GM23338 (cell line): Measurements from ENCODE around the gene WNK1.

Experiments
- CREB1 ChIP-seq: fragments of 250-450 bp; sonication (Bioruptor Pico); IDR thresholded peaks from 2 replicates; pipeline ENCODE4 v1.5.0; 2020; ENCODE audit warnings: low read depth, mild to moderate bottlenecking, moderate library complexity
- CTCF ChIP-seq, 2 experiments: fragments of 200-600 bp in 1 of 2; sonication (generic) in 1 of 2; conservative IDR thresholded peaks; 2 replicates each; pipeline versions ENCODE4 v1.5.1 to v1.6.1; 2016 to 2017; ENCODE audit warnings: antibody characterized with exemption in 2 of 2, low read depth in 2 of 2, mild to moderate bottlenecking in 2 of 2, moderate library complexity in 1 of 2
- EZH2 ChIP-seq: fragments of 200-600 bp; sonication (generic); IDR thresholded peaks from one replicate; pipeline ENCODE4 v1.8.0; 2017; ENCODE audit warnings: antibody characterized with exemption, mild to moderate bottlenecking, low read depth; ENCODE audit not compliant: unreplicated experiment
- EZH2phosphoT487 ChIP-seq: fragments of 200-600 bp; sonication (generic); IDR thresholded peaks from one replicate; pipeline ENCODE4 v1.8.1; 2018; ENCODE audit warnings: antibody characterized with exemption; ENCODE audit not compliant: unreplicated experiment
- JUNB ChIP-seq: IDR thresholded peaks from one replicate; pipeline ENCODE4 v1.6.1; 2016; ENCODE audit warnings: antibody characterized with exemption; ENCODE audit not compliant: unreplicated experiment
- NANOG ChIP-seq: IDR thresholded peaks from 2 replicates; pipeline ENCODE4 v1.6.1; 2016; ENCODE audit warnings: antibody characterized with exemption, borderline replicate concordance
- POLR2AphosphoS5 ChIP-seq: IDR thresholded peaks from 2 replicates; pipeline ENCODE4 v1.6.1; 2016; ENCODE audit warnings: antibody characterized with exemption, low read depth
- STAT1 ChIP-seq: IDR thresholded peaks from one replicate; pipeline ENCODE4 v1.6.1; 2016; ENCODE audit warnings: antibody characterized with exemption; ENCODE audit not compliant: unreplicated experiment
- ZNF114 ChIP-seq: fragments of 250-450 bp; sonication (Bioruptor Pico); IDR thresholded peaks from 2 replicates; pipeline ENCODE4 v1.5.0; 2020; ENCODE audit warnings: mild to moderate bottlenecking, moderate library complexity
- ZNF331 ChIP-seq: fragments of 250-450 bp; sonication (Bioruptor Pico); IDR thresholded peaks from 2 replicates; pipeline ENCODE4 v1.5.0; 2020; ENCODE audit warnings: low read depth, mild to moderate bottlenecking, moderate library complexity
- TF ChIP-seq, protein P1 (sequence below): IDR thresholded peaks from 2 replicates; pipeline ENCODE4 v1.6.1; 2016; ENCODE audit warnings: antibody characterized with exemption
- TF ChIP-seq, protein P2 (sequence below): IDR thresholded peaks from one replicate; pipeline ENCODE4 v1.6.1; 2018; ENCODE audit warnings: antibody characterized with exemption; ENCODE audit not compliant: unreplicated experiment
- TF ChIP-seq, protein P3 (sequence below): fragments of 250-450 bp; sonication (Bioruptor Pico); IDR thresholded peaks from 2 replicates; pipeline ENCODE4 v1.5.0; 2020; ENCODE audit warnings: mild to moderate bottlenecking, moderate library complexity

DNA sequence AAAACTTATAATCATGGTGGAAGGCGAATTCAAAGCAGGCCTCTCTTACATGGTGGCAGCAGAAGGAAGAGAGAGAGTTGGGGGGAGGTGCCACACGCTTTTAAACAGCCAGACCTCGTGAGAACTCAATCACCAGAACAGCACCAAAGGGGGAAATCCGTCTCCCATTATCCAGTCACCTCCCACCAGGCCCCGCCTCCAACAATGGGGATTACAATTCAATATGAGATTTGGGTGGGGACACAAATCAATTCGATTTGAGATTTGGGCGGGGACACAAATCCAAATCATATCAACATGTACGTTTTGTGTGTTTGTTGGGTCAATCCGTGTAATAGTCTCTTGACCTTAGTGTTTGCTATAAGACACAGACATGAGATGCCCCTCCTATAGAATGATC, 21.8 kb upstream of the WNK1 start:
- no peak for TF ChIP-seq POLR2AphosphoS5
- no peak for TF ChIP-seq CTCF (conservative IDR thresholded peaks at IDR 0.05; ENCODE audit: low read depth in 2 of 2)
- TF ChIP-seq, protein P1, sequence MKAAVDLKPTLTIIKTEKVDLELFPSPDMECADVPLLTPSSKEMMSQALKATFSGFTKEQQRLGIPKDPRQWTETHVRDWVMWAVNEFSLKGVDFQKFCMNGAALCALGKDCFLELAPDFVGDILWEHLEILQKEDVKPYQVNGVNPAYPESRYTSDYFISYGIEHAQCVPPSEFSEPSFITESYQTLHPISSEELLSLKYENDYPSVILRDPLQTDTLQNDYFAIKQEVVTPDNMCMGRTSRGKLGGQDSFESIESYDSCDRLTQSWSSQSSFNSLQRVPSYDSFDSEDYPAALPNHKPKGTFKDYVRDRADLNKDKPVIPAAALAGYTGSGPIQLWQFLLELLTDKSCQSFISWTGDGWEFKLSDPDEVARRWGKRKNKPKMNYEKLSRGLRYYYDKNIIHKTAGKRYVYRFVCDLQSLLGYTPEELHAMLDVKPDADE = no peak
- TF ChIP-seq, protein P2, sequence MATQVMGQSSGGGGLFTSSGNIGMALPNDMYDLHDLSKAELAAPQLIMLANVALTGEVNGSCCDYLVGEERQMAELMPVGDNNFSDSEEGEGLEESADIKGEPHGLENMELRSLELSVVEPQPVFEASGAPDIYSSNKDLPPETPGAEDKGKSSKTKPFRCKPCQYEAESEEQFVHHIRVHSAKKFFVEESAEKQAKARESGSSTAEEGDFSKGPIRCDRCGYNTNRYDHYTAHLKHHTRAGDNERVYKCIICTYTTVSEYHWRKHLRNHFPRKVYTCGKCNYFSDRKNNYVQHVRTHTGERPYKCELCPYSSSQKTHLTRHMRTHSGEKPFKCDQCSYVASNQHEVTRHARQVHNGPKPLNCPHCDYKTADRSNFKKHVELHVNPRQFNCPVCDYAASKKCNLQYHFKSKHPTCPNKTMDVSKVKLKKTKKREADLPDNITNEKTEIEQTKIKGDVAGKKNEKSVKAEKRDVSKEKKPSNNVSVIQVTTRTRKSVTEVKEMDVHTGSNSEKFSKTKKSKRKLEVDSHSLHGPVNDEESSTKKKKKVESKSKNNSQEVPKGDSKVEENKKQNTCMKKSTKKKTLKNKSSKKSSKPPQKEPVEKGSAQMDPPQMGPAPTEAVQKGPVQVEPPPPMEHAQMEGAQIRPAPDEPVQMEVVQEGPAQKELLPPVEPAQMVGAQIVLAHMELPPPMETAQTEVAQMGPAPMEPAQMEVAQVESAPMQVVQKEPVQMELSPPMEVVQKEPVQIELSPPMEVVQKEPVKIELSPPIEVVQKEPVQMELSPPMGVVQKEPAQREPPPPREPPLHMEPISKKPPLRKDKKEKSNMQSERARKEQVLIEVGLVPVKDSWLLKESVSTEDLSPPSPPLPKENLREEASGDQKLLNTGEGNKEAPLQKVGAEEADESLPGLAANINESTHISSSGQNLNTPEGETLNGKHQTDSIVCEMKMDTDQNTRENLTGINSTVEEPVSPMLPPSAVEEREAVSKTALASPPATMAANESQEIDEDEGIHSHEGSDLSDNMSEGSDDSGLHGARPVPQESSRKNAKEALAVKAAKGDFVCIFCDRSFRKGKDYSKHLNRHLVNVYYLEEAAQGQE = no peak
- no peak for TF ChIP-seq EZH2
- TF ChIP-seq STAT1 = no peak
- no peak for TF ChIP-seq CREB1 (CRISPR knock-in tag)
- no peak for TF ChIP-seq EZH2phosphoT487
- TF ChIP-seq NANOG = no peak
- TF ChIP-seq JUNB = no peak
- TF ChIP-seq ZNF331 (CRISPR knock-in tag) = no peak
- TF ChIP-seq ZNF114 (CRISPR knock-in tag) = no peak
- TF ChIP-seq, protein P3, sequence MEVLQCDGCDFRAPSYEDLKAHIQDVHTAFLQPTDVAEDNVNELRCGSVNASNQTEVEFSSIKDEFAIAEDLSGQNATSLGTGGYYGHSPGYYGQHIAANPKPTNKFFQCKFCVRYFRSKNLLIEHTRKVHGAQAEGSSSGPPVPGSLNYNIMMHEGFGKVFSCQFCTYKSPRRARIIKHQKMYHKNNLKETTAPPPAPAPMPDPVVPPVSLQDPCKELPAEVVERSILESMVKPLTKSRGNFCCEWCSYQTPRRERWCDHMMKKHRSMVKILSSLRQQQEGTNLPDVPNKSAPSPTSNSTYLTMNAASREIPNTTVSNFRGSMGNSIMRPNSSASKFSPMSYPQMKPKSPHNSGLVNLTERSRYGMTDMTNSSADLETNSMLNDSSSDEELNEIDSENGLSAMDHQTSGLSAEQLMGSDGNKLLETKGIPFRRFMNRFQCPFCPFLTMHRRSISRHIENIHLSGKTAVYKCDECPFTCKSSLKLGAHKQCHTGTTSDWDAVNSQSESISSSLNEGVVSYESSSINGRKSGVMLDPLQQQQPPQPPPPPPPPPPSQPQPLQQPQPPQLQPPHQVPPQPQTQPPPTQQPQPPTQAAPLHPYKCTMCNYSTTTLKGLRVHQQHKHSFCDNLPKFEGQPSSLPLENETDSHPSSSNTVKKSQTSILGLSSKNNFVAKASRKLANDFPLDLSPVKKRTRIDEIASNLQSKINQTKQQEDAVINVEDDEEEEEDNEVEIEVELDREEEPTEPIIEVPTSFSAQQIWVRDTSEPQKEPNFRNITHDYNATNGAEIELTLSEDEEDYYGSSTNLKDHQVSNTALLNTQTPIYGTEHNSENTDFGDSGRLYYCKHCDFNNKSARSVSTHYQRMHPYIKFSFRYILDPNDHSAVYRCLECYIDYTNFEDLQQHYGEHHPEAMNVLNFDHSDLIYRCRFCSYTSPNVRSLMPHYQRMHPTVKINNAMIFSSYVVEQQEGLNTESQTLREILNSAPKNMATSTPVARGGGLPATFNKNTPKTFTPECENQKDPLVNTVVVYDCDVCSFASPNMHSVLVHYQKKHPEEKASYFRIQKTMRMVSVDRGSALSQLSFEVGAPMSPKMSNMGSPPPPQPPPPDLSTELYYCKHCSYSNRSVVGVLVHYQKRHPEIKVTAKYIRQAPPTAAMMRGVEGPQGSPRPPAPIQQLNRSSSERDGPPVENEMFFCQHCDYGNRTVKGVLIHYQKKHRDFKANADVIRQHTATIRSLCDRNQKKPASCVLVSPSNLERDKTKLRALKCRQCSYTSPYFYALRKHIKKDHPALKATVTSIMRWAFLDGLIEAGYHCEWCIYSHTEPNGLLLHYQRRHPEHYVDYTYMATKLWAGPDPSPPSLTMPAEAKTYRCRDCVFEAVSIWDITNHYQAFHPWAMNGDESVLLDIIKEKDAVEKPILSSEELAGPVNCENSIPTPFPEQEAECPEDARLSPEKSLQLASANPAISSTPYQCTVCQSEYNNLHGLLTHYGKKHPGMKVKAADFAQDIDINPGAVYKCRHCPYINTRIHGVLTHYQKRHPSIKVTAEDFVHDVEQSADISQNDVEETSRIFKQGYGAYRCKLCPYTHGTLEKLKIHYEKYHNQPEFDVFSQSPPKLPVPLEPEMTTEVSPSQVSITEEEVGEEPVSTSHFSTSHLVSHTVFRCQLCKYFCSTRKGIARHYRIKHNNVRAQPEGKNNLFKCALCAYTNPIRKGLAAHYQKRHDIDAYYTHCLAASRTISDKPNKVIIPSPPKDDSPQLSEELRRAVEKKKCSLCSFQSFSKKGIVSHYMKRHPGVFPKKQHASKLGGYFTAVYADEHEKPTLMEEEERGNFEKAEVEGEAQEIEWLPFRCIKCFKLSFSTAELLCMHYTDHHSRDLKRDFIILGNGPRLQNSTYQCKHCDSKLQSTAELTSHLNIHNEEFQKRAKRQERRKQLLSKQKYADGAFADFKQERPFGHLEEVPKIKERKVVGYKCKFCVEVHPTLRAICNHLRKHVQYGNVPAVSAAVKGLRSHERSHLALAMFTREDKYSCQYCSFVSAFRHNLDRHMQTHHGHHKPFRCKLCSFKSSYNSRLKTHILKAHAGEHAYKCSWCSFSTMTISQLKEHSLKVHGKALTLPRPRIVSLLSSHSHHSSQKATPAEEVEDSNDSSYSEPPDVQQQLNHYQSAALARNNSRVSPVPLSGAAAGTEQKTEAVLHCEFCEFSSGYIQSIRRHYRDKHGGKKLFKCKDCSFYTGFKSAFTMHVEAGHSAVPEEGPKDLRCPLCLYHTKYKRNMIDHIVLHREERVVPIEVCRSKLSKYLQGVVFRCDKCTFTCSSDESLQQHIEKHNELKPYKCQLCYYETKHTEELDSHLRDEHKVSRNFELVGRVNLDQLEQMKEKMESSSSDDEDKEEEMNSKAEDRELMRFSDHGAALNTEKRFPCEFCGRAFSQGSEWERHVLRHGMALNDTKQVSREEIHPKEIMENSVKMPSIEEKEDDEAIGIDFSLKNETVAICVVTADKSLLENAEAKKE (CRISPR knock-in tag) = no peak
